OCI-LY1 (cell line): ENCODE data around the gene ACR.
"Not testable (repeated sequence)": the region's sequence is repeated elsewhere in the genome, so short reads cannot be mapped to it uniquely, and the experiment has no call there.

Source experiments
- H2AFZ ChIP-seq: fragments of 200-600 bp; sonication (generic), shearing (Covaris generic); 2 replicates; pipeline ENCODE4 v1.6.0; 2014; ENCODE audit warnings: antibody characterized with exemption, mild to moderate bottlenecking, low read length
- H3F3A ChIP-seq: fragments of 200-600 bp; sonication (generic), shearing (Covaris generic); 2 replicates; pipeline ENCODE4 v1.6.0; 2014; ENCODE audit warnings: mild to moderate bottlenecking, antibody characterized with exemption, low read length, moderate library complexity; ENCODE audit not compliant: insufficient read depth
- H3K27ac ChIP-seq: fragments of 200-600 bp; sonication (generic); 2 replicates; pipeline ENCODE4 v1.5.1; 2014; ENCODE audit warnings: low read length, mixed run types, mild to moderate bottlenecking, low read depth; ENCODE audit not compliant: poor library complexity, severe bottlenecking
- H3K27me3 ChIP-seq: fragments of 200-600 bp; sonication (generic); 2 replicates; pipeline ENCODE4 v1.6.0; 2014; ENCODE audit warnings: antibody characterized with exemption, mild to moderate bottlenecking, low read length, moderate library complexity; ENCODE audit not compliant: insufficient read depth
- H3K36me3 ChIP-seq: fragments of 200-600 bp; sonication (generic); 2 replicates; pipeline ENCODE4 v1.6.1; 2014; ENCODE audit warnings: mild to moderate bottlenecking, antibody characterized with exemption, low read length, moderate library complexity, mixed read lengths; ENCODE audit not compliant: insufficient read depth
- H3K4me1 ChIP-seq: fragments of 200-600 bp; sonication (generic); 2 replicates; pipeline ENCODE4 v1.5.1; 2014; ENCODE audit warnings: mild to moderate bottlenecking, low read length, moderate library complexity; ENCODE audit not compliant: insufficient read depth, severe bottlenecking
- H3K4me2 ChIP-seq: fragments of 200-600 bp; sonication (generic), shearing (Covaris generic); 2 replicates; pipeline ENCODE4 v1.6.1; 2014; ENCODE audit warnings: low read length
- H3K4me3 ChIP-seq: fragments of 200-600 bp; sonication (generic); 2 replicates; pipeline ENCODE4 v1.5.1; 2014; ENCODE audit warnings: low read length, low read depth, mild to moderate bottlenecking, mixed read lengths; ENCODE audit not compliant: poor library complexity, severe bottlenecking
- H3K79me2 ChIP-seq: fragments of 200-600 bp; shearing (Covaris generic); 2 replicates; pipeline ENCODE4 v1.6.1; 2016; ENCODE audit warnings: mixed run types, low read length, mixed read lengths; ENCODE audit not compliant: insufficient read depth
- H3K9ac ChIP-seq: fragments of 200-600 bp; sonication (generic), shearing (Covaris generic); 2 replicates; pipeline ENCODE4 v1.6.1; 2014; ENCODE audit warnings: mild to moderate bottlenecking, low read length, mixed read lengths
- H3K9me2 ChIP-seq: fragments of 200-600 bp; sonication (generic), shearing (Covaris generic); 2 replicates; pipeline ENCODE4 v1.6.1; 2014; ENCODE audit warnings: low read depth, mild to moderate bottlenecking, low read length, mixed read lengths
- H3K9me3 ChIP-seq: fragments of 200-600 bp; shearing (Covaris generic); 2 replicates; pipeline ENCODE4 v1.6.1; 2014; ENCODE audit warnings: low read length, mixed read lengths
- H4K20me1 ChIP-seq: fragments of 200-600 bp; sonication (generic), shearing (Covaris generic); 2 replicates; pipeline ENCODE4 v1.6.0; 2016; ENCODE audit warnings: mild to moderate bottlenecking, low read length; ENCODE audit not compliant: insufficient read depth
- CTCF ChIP-seq: fragments of 200-600 bp; sonication (generic), shearing (Covaris generic); IDR thresholded peaks from 2 replicates; pipeline ENCODE4 v1.5.1; 2017; ENCODE audit warnings: mild to moderate bottlenecking, antibody characterized with exemption, low read length, moderate library complexity, mixed read lengths

Gene ACR

GRCh38 chr22:50775132-50775531 is 37.1 kb downstream of the ACR start:
- TF ChIP-seq CTCF: peak; percentile 64
- H3K9ac ChIP-seq, H3K4me2 ChIP-seq, H2AFZ ChIP-seq, H3K27me3 ChIP-seq, H3K9me3 ChIP-seq, H3K4me3 ChIP-seq, H4K20me1 ChIP-seq, H3K4me1 ChIP-seq, H3K27ac ChIP-seq, H3K36me3 ChIP-seq, H3F3A ChIP-seq, H3K79me2 ChIP-seq, H3K9me2 ChIP-seq: not testable (repeated sequence)

GRCh38 chr22:50777631-50778030 is 39.6 kb downstream of the ACR start:
- H2AFZ ChIP-seq, H3K9me3 ChIP-seq, H3K4me2 ChIP-seq, H3F3A ChIP-seq, H3K27me3 ChIP-seq, H3K9me2 ChIP-seq, H3K27ac ChIP-seq, H3K9ac ChIP-seq, H3K36me3 ChIP-seq, H3K4me1 ChIP-seq, H4K20me1 ChIP-seq, H3K79me2 ChIP-seq, H3K4me3 ChIP-seq: not testable (repeated sequence)

- not testable (repeated sequence) for H3K36me3 ChIP-seq, H3K27ac ChIP-seq, H3K4me2 ChIP-seq, H3K9me3 ChIP-seq, H3K9ac ChIP-seq, H3K9me2 ChIP-seq, H3K27me3 ChIP-seq, H3K4me3 ChIP-seq, H2AFZ ChIP-seq, H3K79me2 ChIP-seq, H4K20me1 ChIP-seq, H3F3A ChIP-seq
- H3K4me1 ChIP-seq: peaks cover 13% of the 10 kb centered on the region
Measured at GRCh38 chr22:50780244-50780643, 42.2 kb downstream of the ACR start.

GRCh38 chr22:50782253-50782652 is 44.2 kb downstream of the ACR start:
- H3K4me3 ChIP-seq, H3K4me2 ChIP-seq, H3K27me3 ChIP-seq, H3K36me3 ChIP-seq, H2AFZ ChIP-seq, H3K9me2 ChIP-seq, H3K9me3 ChIP-seq, H3F3A ChIP-seq, H3K27ac ChIP-seq, H3K9ac ChIP-seq, H4K20me1 ChIP-seq, H3K79me2 ChIP-seq: not testable (repeated sequence)
- H3K4me1 ChIP-seq: peaks cover 16% of the 10 kb centered on the region

GRCh38 chr22:50783033-50783879 is 45.3 kb downstream of the ACR start, which contains the start of gene RABL2B:
TSS of gene RABL2B (minus strand) at chr22:50783636. CDS start at chr22:50782294, 1,342 bp downstream.
- not testable (repeated sequence) for H3K27ac ChIP-seq
- H3K9ac ChIP-seq: peak within 1 kb of the TSS; percentile 66

GRCh38 chr22:50783880-50784276 is 45.9 kb downstream of the ACR start:
- Histone ChIP-seq H3K4me3 (peak overlapping the region; percentile 71), H3K9ac (peak overlapping the region; percentile 66), H3K4me2 (peak overlapping the region; percentile 72), H3K4me1 (peaks cover 16% of the 10 kb centered on the region)
- not testable (repeated sequence) for H3K27ac ChIP-seq, H3K9me2 ChIP-seq, H3K27me3 ChIP-seq, H4K20me1 ChIP-seq, H3K9me3 ChIP-seq, H3K36me3 ChIP-seq, H2AFZ ChIP-seq, H3K79me2 ChIP-seq, H3F3A ChIP-seq

More at GRCh38 chr22:50783033-50783879, 45.3 kb downstream of the ACR start, which contains the start of gene RABL2B:
- not testable (repeated sequence) for H3F3A ChIP-seq, H3K9me3 ChIP-seq, H3K27me3 ChIP-seq, H3K9me2 ChIP-seq, H3K36me3 ChIP-seq, H4K20me1 ChIP-seq, H2AFZ ChIP-seq, H3K79me2 ChIP-seq
- Histone ChIP-seq H3K4me1 (peaks cover 16% of the 10 kb centered on the region), H3K4me2 (peak within 1 kb of the TSS; percentile 72), H3K4me3 (peak within 1 kb of the TSS; percentile 71)

- not testable (repeated sequence) for H3K36me3 ChIP-seq, H3K27ac ChIP-seq, H3K27me3 ChIP-seq, H2AFZ ChIP-seq, H3K9me2 ChIP-seq, H3F3A ChIP-seq, H3K9me3 ChIP-seq, H3K79me2 ChIP-seq, H4K20me1 ChIP-seq
- H3K9ac ChIP-seq: peak overlapping the region; percentile 42; the same call in 1 of the 2 replicates
- H3K4me3 ChIP-seq: peak overlapping the region; percentile 71
- H3K4me2 ChIP-seq: peak overlapping the region; percentile 50
- H3K4me1 ChIP-seq: peaks cover 16% of the 10 kb centered on the region
Measured at GRCh38 chr22:50785289-50785688, 47.3 kb downstream of the ACR start.
